Activated naive CD4-positive, alpha-beta T cell treated with anti-CD3 and anti-CD28 coated beads for 36 hours (primary cell): Measurements from ENCODE around the gene PINK1. TPM values are rescaled to one million over a fixed set of nuclear protein-coding genes. Genes with fewer than 3 reads are reported as not detected.
"Not testable (repeated sequence)": the region's sequence is repeated elsewhere in the genome, so short reads cannot be mapped to it uniquely, and the experiment has no call there.

Experiments
- CTCF ChIA-PET: fragments of 350-600 bp; sonication (Branson Sonifier 250); formaldehyde crosslinking; loops from one replicate; lab custom pipeline; 2021; ENCODE audit warnings: antibody characterized with exemption; lab: Charles Lee
- DNase-seq: peaks from one replicate; pipeline ENCODE4 v3.0.0-alpha.2; 2020
- H3K27ac Mint-ChIP-seq: one replicate; pipeline ENCODE4 v1.8.0; 2021; ENCODE audit warnings: mild to moderate bottlenecking, mixed read lengths
- H3K27me3 Mint-ChIP-seq: one replicate; pipeline ENCODE4 v1.8.0; 2021; ENCODE audit warnings: low read depth, mixed read lengths
- H3K36me3 Mint-ChIP-seq: one replicate; pipeline ENCODE4 v1.8.0; 2021; ENCODE audit warnings: low read depth, mixed read lengths
- H3K4me1 Mint-ChIP-seq: one replicate; pipeline ENCODE4 v1.8.0; 2021; ENCODE audit warnings: low read depth, mixed read lengths
- H3K4me3 Mint-ChIP-seq: one replicate; pipeline ENCODE4 v1.8.0; 2021; ENCODE audit warnings: mild to moderate bottlenecking, moderate library complexity, mixed read lengths
- H3K9me3 Mint-ChIP-seq: one replicate; pipeline ENCODE4 v1.8.0; 2021; ENCODE audit warnings: mixed read lengths
- intact Hi-C: fragments of 100-400 bp; cut with micrococcal nuclease; formaldehyde crosslinking; loops from one replicate; pipeline ENCODE4 v1.15.1; 2023
- total RNA-seq, 2 experiments: library from RNA; stranded (reverse); gene quantifications; one replicate each; pipeline ENCODE4 v1.2.3, GENCODE V29; 2021

Gene PINK1
- total RNA-seq, 2 experiments from 2014 or later = 1.4 to 1.5 TPM

GRCh38 chr1:20600156-20600555 is 33.1 kb upstream of the PINK1 start:
- Mint-ChIP-seq H3K36me3 (no peaks in the 10 kb centered on the region), H3K9me3 (no peaks in the 10 kb centered on the region), H3K27me3 (no peaks in the 10 kb centered on the region), H3K27ac (no peak overlapping the region), H3K4me3 (no peak overlapping the region), H3K4me1 (no peaks in the 10 kb centered on the region)
- CTCF ChIA-PET = no interaction called here
- DNase-seq = no peak
- intact Hi-C loops = no loop called here

GRCh38 chr1:20601129-20601825 is 32.0 kb upstream of the PINK1 start:
- Mint-ChIP-seq H3K36me3 (no peaks in the 10 kb centered on the region), H3K27me3 (no peaks in the 10 kb centered on the region), H3K4me1 (no peaks in the 10 kb centered on the region), H3K4me3 (no peak overlapping the region), H3K27ac (no peak overlapping the region), H3K9me3 (no peaks in the 10 kb centered on the region)
- CTCF ChIA-PET = no interaction called here
- intact Hi-C loops = no loop called here
- no peak for DNase-seq

GRCh38 chr1:20602851-20603450 is 30.3 kb upstream of the PINK1 start:
- H3K9me3 Mint-ChIP-seq = no peaks in the 10 kb centered on the region
- no peaks in the 10 kb centered on the region for H3K4me1 Mint-ChIP-seq
- CTCF ChIA-PET = no interaction called here
- intact Hi-C loops = no loop called here
- H3K27ac Mint-ChIP-seq = no peak overlapping the region
- DNase-seq = no peak
- no peaks in the 10 kb centered on the region for H3K36me3 Mint-ChIP-seq
- no peaks in the 10 kb centered on the region for H3K27me3 Mint-ChIP-seq
- no peak overlapping the region for H3K4me3 Mint-ChIP-seq

- Mint-ChIP-seq H3K9me3 (no peaks in the 10 kb centered on the region), H3K4me1 (no peaks in the 10 kb centered on the region), H3K4me3 (no peak overlapping the region), H3K27ac (no peak overlapping the region), H3K27me3 (no peaks in the 10 kb centered on the region), H3K36me3 (no peaks in the 10 kb centered on the region)
- CTCF ChIA-PET = no interaction called here
- intact Hi-C loops = no loop called here
- no peak for DNase-seq
These were observed 29.5 kb upstream of the PINK1 start for GRCh38 chr1:20603504-20604464.

- no peak for DNase-seq
- H3K36me3 Mint-ChIP-seq = no peaks in the 10 kb centered on the region
- no peak overlapping the region for H3K4me3 Mint-ChIP-seq
- no peaks in the 10 kb centered on the region for H3K4me1 Mint-ChIP-seq
- no peaks in the 10 kb centered on the region for H3K27me3 Mint-ChIP-seq
- no peak overlapping the region for H3K27ac Mint-ChIP-seq
- CTCF ChIA-PET = no interaction called here
- no peaks in the 10 kb centered on the region for H3K9me3 Mint-ChIP-seq
- intact Hi-C loops = no loop called here
These were observed 28.6 kb upstream of the PINK1 start for GRCh38 chr1:20604678-20605077.

- H3K36me3 Mint-ChIP-seq, intact Hi-C loops, H3K27me3 Mint-ChIP-seq, H3K9me3 Mint-ChIP-seq, DNase-seq, H3K4me1 Mint-ChIP-seq, H3K4me3 Mint-ChIP-seq, H3K27ac Mint-ChIP-seq: not testable (repeated sequence)
- CTCF ChIA-PET = interaction anchor here (0.6 to 1.1 kb wide), 2 partner anchors 83 to 202 kb away, joined by 3 to 5 read pairs; no protein-coding TSS in a partner anchor
These were observed 26.3 kb upstream of the PINK1 start for GRCh38 chr1:20606801-20607570.

- Mint-ChIP-seq H3K27ac (no peak overlapping the region), H3K4me3 (no peak overlapping the region), H3K36me3 (no peaks in the 10 kb centered on the region), H3K27me3 (no peaks in the 10 kb centered on the region), H3K9me3 (no peaks in the 10 kb centered on the region), H3K4me1 (no peaks in the 10 kb centered on the region)
- intact Hi-C loops = no loop called here
- CTCF ChIA-PET = interaction anchor here (1.1 kb wide), 1 partner anchor 35 kb away, joined by 4 read pairs; no protein-coding TSS in a partner anchor
- DNase-seq = no peak
These were observed 23.7 kb upstream of the PINK1 start for GRCh38 chr1:20609541-20609940.

GRCh38 chr1:20610970-20611369 is 22.3 kb upstream of the PINK1 start:
- CTCF ChIA-PET = no interaction called here
- no peaks in the 10 kb centered on the region for H3K27me3 Mint-ChIP-seq
- no peaks in the 10 kb centered on the region for H3K36me3 Mint-ChIP-seq

GRCh38 chr1:20611652-20612051 is 21.6 kb upstream of the PINK1 start:
- no peaks in the 10 kb centered on the region for H3K4me1 Mint-ChIP-seq

More at GRCh38 chr1:20610970-20611369, 22.3 kb upstream of the PINK1 start:
- H3K27ac Mint-ChIP-seq = no peak overlapping the region
- H3K4me3 Mint-ChIP-seq = no peak overlapping the region
- no peaks in the 10 kb centered on the region for H3K4me1 Mint-ChIP-seq
- no peak for DNase-seq
- intact Hi-C loops = no loop called here
- H3K9me3 Mint-ChIP-seq = no peaks in the 10 kb centered on the region

GRCh38 chr1:20612221-20612746 is 21.0 kb upstream of the PINK1 start:
- no peak overlapping the region for H3K27ac Mint-ChIP-seq
- H3K27me3 Mint-ChIP-seq = no peaks in the 10 kb centered on the region
- H3K36me3 Mint-ChIP-seq = no peaks in the 10 kb centered on the region
- no peaks in the 10 kb centered on the region for H3K9me3 Mint-ChIP-seq
- no peak for DNase-seq
- no peak overlapping the region for H3K4me3 Mint-ChIP-seq
- no peaks in the 10 kb centered on the region for H3K4me1 Mint-ChIP-seq
- intact Hi-C loops = no loop called here
- CTCF ChIA-PET = interaction anchor here (0.7 kb wide), 1 partner anchor 87 kb away, joined by 3 read pairs; no protein-coding TSS in a partner anchor

More at GRCh38 chr1:20611652-20612051, 21.6 kb upstream of the PINK1 start:
- Mint-ChIP-seq H3K9me3 (no peaks in the 10 kb centered on the region), H3K27me3 (no peaks in the 10 kb centered on the region), H3K4me3 (no peak overlapping the region), H3K36me3 (no peaks in the 10 kb centered on the region), H3K27ac (no peak overlapping the region)
- CTCF ChIA-PET = no interaction called here
- DNase-seq = no peak
- intact Hi-C loops = no loop called here

- Mint-ChIP-seq H3K4me3 (no peak overlapping the region), H3K27ac (no peak overlapping the region), H3K36me3 (no peaks in the 10 kb centered on the region), H3K27me3 (no peaks in the 10 kb centered on the region), H3K9me3 (no peaks in the 10 kb centered on the region), H3K4me1 (no peaks in the 10 kb centered on the region)
- intact Hi-C loops = no loop called here
- CTCF ChIA-PET = interaction anchor here (0.8 kb wide), 1 partner anchor 39 kb away, joined by 3 read pairs; no protein-coding TSS in a partner anchor
- no peak for DNase-seq
These were observed 19.1 kb upstream of the PINK1 start for GRCh38 chr1:20614131-20614579.
